Omental fat pad (tissue), 4 donors: ENCODE measurements around the gene TMEM37. TPM values are rescaled to one million over a fixed set of nuclear protein-coding genes. Genes with fewer than 3 reads are reported as not detected.

Experiments
- ATAC-seq: fragments of 150-250 bp; one replicate; pipeline ENCODE4 v1.9.1; 2016; ENCODE audit warnings: mild to moderate bottlenecking, moderate library complexity; ENCODE audit not compliant: low FRiP score
- DNase-seq: peaks from one replicate; pipeline ENCODE4 v3.0.0-alpha.2; 2019; ENCODE audit warnings: low spot score
- total RNA-seq, 4 donors: library from RNA; depleted of rRNA; stranded (reverse); fragments of >200 nt; gene quantifications; one replicate each; pipeline ENCODE4 v1.1.0, GENCODE V29; 2016
- TF ChIP-seq, protein P1 (sequence below), 3 donors: fragments of 450-650 bp; IDR thresholded peaks; one replicate each; pipeline ENCODE4 v1.5.1; 2016 to 2017; ENCODE audit warnings: antibody characterized with exemption in 3 of 3, mild to moderate bottlenecking in 3 of 3, moderate library complexity in 2 of 3

TMEM37 gene
- total RNA-seq, 4 donors from 2014 or later: 11.3 to 27.8 (median 25.9) TPM

DNA sequence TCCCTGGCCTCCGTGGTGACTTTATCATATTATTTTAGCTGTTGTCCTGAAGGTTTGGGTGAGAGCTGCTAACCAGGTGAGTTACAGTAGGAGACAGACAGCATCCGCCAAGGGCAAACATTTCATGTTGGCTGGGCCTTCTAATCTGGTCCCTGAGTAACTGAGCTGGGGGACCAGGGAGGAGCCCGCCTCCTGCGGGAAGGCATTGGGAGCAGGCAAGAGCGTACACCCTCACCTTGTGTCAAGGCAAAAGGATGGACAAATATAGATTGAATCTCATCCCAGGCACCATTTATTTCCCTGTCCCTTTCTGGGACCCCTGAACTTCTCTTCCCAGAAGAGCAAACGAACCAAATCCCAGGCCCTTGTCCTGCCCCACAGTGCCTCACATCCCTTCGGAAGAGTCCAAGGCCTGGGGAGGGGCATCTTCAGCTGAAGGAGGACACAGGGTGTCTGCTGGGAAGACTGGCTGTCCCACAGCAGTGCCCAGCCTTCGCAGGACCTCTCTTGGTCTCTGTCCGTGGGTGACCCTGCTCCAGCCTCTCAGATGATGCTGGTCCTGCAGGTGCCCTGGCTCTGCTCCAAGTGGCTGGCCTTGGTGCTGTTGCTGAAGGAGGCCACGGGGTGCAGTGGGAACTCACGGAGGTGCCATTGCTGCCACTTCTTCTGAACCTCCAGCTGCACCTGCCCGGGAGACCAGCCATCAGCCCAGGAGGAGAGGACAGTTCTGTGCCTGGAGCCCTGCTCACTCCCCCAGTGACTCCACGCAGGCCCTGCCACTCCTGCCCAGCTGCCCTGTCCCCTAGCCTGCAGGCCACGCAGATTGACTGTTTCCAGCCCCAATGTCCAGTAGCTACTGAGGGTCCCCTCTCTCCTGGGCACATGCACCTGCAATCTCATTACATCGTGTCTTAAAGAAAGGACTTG, 8.2 kb downstream of the TMEM37 start:
- DNase-seq (no peak), ATAC-seq (no peak)
- TF ChIP-seq, protein P1, sequence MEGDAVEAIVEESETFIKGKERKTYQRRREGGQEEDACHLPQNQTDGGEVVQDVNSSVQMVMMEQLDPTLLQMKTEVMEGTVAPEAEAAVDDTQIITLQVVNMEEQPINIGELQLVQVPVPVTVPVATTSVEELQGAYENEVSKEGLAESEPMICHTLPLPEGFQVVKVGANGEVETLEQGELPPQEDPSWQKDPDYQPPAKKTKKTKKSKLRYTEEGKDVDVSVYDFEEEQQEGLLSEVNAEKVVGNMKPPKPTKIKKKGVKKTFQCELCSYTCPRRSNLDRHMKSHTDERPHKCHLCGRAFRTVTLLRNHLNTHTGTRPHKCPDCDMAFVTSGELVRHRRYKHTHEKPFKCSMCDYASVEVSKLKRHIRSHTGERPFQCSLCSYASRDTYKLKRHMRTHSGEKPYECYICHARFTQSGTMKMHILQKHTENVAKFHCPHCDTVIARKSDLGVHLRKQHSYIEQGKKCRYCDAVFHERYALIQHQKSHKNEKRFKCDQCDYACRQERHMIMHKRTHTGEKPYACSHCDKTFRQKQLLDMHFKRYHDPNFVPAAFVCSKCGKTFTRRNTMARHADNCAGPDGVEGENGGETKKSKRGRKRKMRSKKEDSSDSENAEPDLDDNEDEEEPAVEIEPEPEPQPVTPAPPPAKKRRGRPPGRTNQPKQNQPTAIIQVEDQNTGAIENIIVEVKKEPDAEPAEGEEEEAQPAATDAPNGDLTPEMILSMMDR (IDR thresholded peaks at IDR 0.05): no peak

DNA sequence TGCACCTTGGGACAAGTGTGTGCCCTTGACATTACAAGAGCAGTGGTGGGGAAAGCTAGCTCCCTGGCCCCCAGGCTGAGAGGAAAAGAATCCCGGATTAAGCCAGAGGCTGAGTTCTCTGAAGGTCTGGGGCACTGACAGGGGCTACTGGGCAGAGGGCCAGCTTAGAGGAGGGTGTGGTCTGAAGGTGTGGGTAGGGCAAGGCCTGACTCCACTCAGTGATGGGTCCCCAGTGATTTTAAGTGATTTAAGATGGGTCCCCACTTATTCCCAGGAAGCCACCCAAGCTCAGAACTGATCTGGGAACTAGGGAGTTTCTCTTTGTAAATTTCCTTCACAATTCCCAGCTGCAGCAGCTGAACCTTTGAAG, 8.8 kb downstream of the TMEM37 start:
- TF ChIP-seq, protein P1 (IDR thresholded peaks at IDR 0.05): no peak
- no peak for ATAC-seq
- no peak for DNase-seq

DNA sequence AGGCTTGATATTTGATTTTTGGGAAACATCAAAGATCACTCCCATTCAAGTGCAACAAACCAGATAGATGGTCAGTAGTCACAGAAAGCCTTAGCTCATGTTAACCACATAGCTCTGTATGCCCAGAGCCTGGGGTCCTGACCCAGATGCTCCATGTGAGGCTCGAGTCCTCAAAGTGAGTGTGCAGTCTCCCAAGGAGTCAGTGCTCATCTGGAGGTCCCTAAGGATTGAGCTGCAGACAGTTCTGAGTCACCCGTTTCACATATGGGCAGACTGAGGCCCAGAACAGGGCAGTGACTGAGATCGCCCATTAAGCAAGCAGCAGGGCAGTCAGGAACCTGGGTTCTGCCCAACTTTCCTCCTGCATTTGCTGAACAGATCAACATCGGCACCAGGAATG, 9.2 kb downstream of the TMEM37 start:
- DNase-seq (no peak), ATAC-seq (no peak)
- TF ChIP-seq, protein P1 (IDR thresholded peaks at IDR 0.05): no peak

DNA sequence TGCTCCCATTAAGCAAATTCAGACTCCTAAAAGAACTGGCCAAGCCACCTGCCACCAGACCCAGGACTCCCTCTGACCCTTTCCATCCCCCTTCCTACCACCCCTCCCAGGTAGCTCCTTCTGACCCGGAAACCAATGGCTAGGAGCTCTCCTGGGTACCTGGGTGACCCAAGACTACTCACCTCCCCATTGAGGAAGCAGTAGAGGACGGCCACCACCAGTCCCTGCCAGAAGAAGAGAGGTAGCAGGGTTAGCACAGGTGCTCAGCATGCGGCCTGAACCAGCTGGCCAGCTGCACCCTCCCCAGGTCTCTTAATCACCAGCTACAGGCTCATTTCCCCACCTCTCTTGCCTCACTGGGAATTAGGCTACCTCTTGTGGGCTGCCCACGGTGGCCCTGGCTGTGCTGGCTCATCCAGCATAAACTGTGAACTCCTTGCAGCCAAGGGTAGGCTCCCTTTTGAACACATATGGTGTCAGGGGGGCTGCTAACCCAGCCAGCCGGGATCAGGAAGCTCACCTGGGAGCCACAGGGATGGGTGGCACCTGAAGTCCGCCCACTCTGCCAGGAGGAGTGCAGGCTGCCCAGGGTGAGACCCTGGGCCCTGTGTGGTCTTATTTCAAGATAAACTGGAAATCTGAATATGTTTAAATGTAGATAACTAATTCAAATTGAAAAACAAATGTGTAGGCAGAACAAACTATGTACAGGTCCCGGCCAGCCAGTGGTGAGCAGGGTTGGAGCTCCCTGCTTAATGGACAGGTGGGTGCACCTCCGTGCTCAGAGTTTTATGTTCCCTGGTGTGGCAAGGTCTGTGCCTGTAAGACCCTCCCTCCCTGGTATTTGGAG, 9.9 kb downstream of the TMEM37 start:
- ATAC-seq: no peak
- no peak for DNase-seq
- TF ChIP-seq, protein P1 (IDR thresholded peaks at IDR 0.05): no peak

DNA sequence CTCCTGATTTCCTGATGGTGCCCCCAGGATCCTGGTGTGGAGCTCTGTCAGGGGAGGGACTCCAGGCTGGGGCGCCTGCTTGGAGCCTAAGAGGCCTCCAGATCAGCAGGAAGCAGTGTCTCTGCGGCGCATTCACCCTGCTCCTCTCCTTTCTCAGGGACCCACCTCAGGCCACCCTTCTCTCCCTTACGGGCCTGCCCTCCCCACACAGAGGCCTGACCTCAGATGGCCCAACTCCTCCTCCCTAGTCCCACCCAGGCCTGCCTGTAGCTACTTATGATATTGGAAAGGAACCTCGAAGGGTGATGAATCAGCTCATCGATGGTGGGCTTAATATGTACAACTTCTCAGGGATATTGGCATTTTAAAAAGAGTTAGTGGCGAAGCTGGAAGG, 10.6 kb downstream of the TMEM37 start:
- no peak for DNase-seq

DNA sequence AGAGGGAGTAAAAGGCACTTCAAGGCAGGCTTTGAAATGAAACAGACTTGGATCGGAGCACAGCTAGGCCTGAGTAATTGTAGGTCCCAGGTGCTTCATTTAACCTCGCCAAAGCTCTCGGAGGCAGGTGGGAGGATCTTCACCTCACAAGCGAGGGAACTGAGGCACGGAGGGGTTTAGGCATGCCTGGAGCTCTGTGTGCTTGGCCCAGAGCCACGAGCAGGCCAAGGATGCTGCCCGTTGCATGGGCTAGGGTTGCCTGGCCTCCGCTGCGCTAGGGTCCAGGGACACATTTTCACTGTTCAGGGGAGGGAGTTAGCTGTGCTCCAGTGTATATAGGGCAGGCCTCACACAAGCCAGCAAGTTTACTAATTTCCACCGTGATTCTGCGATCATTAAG, 11.2 kb downstream of the TMEM37 start:
- DNase-seq (no peak), ATAC-seq (no peak)
- TF ChIP-seq, protein P1 (IDR thresholded peaks at IDR 0.05): no peak

More for the DNA sequence above, 10.6 kb downstream of the TMEM37 start:
- TF ChIP-seq, protein P1 (IDR thresholded peaks at IDR 0.05): no peak
- ATAC-seq: no peak
